ENCODE measurements around the gene AXIN1.

Gene AXIN1

DNA sequence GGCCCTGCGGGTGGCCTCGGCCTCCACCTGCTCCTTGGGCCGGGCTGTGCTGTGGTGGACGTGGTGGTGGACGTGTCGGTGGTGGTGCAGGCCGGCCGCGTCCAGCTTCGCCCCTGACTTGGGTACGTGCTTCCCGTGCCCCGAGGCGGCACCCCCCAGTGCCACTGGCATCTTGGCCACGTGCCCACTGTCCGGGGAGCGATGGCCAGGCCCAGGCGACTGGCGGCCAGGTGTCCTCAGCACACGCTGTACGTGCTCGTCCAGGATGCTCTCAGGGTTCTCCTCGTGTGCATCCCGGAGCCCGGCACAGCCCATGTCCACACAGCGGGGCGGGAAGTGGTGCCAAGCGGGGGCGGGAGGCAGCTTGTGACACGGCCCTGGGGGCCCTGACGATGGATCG is 54.7 kb downstream of the AXIN1 start:
- DNase-seq: no peak

DNA sequence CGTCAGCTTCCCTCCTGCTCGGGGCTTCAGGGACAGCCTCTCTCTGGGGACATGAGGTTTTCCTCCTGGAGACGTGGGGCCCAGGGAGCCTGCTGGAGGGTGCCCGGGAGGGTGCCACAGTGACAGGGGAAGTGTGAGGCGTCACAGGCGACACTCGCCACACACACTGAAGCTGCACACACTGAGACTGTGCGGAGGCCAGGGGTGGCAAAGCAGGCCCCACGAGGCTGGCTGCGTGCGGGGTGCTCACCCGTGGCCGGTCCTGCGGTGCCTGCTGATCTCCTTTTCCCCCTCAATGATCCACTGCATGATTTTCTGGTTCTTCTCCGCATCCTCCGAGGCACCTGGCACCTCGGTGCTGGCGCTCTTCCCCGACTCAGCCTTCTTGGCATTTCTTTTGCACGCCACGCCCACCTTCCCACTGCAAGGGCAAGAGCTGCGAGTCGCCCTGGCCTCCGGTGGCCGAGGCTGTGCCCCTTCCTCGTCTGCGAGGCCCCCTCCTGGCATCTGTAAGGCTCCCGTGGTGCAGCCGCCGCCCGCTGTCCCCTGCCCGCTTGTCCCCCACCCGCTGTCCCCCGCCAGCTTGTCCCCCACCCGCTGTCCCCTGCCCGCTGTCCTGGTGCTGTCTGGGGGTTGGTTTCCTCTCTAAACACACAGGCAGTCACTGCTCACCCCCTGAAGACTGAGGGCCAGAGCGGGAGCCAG is 55.6 kb downstream of the AXIN1 start:
- DNase-seq: no peak

DNA sequence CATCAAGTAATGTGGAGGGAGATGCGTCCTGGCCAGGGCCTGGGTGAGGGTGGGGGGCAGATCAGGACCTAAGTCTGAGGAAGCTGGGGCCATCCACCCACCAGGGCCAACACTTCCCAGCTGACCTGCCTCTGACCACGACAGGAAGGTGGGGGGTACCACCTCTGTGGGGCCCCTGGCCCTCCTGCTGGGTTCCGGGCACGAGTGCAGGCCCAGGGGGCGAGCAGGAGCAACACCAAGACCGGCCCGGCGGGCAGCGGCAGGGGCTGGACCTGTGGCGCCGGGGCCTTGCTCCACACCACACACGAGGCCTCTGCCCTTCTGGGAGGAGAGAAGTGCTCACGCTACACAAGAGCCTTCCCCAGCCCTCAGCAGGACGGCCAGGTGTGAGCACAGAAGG is 56.2 kb downstream of the AXIN1 start:
- no peak for DNase-seq

DNA sequence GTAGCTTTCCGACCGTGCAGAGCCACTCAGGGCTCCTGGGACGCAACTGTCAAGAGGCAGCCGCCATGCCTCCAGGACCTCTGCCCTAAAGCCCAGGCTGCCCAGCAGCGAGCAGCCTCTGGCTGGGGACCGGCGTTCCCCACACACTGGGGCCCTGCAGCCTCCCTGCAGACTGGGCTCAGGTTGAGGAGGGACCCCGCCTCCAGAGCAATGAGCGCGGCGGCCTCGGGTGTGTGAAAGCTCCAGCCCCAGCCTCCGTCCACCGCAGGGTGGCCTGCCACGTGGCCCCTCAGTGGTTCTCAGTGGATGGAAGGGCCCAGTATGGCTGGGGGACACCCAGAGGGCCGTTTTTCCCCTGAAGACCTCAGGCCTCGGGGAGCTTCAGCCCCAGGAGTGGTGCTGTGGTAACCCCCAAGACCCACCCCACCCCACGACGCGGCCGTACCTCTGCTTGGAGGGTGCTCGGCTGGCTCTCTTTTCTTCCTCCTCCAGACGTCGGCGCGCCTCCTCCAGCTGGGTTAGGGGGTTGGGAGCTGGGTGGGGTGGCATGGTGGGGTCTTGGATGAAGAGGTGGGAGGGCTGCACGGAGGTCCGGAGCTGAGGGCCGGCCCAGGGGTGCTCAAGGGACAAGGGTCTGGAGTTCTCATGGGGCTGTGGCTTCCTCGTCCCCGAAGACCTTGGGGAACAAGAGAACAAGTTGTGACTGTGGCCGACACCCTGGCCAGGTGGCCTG is 59.3 kb downstream of the AXIN1 start:
- DNase-seq: no peak

DNA sequence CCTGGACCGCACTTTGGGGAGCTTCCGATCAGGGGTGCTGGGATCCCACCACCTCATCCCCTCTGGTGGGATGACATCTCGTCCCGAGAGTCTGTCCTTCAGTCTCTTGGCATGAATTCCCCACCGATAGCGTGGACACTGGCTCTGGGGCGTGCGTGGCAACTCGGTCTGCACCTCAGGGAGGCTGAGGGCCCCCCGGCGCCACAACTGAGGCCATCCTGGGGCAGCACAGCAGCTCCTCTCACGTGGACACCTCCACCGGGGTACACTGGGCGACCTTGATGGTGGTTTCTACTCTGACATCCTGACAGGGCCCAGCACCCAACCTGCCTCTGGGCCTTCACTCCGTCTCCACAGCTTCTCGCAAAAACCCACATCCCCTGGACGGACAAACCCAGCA is 61.0 kb downstream of the AXIN1 start:
- DNase-seq: no peak

DNA sequence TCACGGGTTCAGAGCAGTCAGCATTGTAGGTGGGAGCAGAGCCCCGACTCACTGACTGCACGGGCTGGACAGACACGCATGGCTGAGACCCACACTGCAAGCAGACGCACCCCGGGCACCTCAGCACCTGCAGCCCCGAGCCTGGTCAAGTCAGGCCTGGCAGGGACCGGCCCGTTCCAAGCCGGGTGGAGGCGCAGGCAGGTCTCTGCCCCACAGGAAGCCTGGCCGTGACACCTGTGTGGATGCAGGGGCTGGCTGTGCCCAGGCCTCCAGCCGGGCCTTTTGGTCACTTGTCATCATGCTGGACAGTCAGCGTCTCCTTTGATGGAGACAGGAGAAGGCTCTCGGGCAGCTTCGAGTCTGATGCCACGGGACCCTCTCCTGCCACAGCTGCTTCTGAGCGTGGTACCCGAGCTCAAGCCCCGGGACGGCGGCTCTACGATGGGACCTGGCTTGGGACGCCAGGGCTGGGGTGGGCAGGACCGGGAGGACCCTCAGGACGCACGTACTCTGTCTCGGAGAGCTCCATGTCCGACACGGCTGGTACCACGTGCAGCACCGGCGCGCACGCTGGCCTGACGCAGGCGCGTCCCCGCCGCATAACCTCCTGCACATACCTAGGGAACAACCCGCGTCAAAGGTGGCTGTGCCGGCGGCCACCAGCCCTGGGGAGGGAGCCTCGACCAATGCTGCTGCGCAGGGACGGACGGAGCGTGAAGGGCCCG is 61.7 kb downstream of the AXIN1 start:
- no peak for DNase-seq

DNA sequence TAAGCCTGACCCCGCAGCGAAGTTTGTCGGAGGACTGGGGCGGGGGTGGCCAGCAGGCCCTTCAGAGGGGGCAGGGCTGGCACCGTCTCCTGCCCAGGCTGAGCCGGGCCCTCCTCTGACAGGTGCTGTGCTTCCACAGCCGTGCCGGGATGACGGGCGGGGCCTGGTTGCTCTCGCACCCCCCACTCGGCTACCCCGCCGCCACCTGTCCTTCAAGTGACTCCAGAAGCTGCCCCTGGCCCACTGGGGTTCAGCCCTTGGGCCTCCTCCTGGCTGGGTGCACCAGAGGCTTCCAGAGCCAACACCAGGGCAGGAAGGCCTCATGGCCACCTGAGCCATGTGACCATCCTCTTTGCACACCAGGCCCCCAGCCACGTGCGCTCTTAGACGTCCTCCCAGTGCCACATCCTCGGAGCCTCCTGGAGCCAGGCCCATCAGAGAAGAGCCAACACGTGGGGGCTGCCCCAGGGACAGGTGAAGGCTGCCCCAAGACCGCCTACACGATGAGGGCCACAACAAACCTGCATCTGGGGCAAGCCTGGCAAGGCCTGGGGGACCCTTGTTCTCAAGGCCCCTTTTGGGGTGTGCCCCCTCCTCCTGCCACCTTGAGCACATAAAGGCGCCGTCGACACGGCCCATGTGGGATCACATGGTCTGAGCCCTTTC is 62.4 kb downstream of the AXIN1 start:
- DNase-seq: no peak

DNA sequence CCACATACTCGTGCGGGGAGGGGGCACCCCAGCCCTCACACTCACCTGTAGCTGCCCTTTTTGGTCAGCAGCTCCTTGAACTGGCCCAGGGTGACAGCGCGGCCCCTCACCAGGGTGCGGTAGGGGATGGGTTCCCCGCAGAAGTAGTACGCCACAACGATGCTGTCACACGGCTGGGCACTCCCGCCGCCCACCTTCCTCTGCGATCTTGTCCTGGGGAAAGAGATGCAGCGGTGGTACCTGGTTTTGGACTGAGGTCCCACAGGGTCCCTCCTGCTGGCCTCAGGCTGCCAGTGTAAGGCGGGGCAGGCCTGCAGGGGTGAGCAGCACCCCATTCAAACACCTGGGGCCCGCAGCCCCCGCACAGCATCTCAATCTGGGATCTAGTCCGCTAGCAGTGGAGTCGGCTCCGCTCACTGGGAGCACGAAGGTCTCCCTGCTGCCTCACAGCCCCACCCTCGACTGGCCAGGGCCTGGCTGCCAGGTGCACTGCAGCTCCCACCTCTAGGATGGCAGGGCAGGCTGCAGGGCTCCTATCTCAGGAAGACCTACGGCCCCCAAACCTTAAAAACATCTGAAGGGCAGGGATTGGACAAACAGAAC is 63.0 kb downstream of the AXIN1 start:
- no peak for DNase-seq

DNA sequence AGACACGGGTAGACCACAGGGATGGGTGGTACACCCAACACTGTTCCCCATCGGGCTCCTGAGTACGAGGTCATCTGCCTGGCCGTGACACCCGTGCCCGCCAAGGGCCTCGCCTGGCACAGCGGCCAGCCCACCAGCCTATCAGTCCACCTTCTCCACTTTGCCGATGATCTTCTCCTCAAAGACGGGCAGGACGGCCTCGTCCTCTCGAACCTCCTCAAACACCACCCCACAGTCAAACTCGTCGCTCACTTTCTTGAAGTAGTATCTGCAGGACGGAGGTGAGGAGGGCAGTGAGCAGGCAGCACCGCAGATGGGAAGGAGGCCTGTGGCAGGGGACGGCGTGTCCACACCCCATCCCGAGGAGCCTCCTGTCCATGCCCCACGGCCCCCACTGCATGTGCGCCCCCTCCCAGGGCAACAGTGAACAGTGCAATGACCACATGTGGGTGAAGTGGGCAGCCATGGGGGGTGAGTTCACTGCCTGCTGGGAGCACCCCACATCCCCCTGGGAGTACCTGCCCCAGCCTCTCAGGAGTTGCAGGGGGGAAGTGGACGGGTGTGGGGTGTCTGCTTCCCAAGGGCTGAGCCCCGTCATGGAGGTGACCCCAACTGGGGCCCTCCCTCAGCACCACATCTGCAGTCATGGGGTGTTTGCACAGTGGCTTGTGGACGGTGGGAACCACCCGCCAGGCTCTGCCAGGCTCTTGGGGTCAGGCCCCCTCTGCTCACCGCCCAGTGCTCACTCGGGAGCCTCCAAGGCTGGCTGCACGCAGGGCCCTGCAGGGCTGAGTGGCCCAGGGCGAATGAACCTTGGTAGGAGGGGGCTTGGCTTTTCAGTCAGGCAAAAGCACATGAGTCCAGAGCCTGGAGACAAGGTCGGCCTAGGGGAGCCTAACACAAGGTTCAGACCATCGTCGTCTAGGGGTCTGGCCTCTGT is 64.3 kb downstream of the AXIN1 start:
- no peak for DNase-seq

DNA sequence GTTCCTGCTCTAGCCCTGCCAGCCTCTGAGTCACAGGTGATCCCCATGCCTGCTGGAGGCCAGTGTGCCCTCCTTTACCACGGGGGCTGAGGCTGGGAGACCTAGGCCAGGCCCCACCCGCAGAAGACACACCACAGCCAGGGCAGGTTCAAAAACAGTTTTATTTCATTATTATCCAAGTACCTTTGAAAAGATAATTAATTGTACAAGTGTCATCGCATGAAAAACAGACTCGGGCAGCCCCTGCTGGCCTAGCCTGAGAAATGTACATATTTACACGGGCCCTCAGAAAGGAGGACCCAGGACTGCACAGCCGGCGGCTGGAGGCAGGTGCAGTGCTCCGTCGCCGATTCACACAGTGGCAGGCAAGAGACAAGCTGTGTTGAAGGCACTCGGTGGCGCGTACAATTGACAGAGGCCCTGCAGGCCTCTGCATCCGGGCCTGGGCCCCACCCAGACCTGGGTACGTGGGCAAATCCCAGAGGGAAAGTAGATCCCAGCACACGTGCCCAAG is 65.2 kb downstream of the AXIN1 start:
- DNase-seq: no peak

DNA sequence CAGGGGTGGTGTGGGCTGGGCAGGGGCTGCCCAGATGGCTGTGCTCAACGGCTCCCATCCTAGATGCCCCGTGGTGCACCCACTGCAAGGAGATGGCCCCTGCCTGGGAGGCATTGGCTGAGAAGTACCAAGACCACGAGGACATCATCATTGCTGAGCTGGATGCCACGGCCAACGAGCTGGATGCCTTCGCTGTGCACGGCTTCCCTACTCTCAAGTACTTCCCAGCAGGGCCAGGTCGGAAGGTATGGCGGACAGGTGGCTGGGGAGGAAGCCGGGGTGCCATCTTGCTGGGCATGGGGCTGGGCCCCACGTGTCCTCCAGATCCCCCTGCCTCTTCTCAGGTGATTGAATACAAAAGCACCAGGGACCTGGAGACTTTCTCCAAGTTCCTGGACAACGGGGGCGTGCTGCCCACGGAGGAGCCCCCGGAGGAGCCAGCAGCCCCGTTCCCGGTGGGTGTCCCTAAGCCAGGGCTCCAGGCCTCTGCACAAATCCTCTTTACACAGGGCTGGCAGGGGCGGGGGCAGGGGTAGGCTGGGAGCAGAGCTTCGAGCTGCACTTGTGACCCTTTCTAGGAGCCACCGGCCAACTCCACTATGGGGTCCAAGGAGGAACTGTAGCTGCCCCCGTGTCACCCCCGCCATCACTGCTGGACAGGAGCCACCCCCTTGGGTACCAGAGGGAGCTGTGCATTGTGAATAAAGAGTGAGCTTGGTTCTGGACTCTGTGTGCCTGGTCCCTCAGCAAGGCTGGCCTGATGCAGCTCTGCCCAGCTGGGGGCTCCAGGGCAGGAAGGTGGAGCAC is 65.8 kb downstream of the AXIN1 start:
- DNase-seq: no peak

DNA sequence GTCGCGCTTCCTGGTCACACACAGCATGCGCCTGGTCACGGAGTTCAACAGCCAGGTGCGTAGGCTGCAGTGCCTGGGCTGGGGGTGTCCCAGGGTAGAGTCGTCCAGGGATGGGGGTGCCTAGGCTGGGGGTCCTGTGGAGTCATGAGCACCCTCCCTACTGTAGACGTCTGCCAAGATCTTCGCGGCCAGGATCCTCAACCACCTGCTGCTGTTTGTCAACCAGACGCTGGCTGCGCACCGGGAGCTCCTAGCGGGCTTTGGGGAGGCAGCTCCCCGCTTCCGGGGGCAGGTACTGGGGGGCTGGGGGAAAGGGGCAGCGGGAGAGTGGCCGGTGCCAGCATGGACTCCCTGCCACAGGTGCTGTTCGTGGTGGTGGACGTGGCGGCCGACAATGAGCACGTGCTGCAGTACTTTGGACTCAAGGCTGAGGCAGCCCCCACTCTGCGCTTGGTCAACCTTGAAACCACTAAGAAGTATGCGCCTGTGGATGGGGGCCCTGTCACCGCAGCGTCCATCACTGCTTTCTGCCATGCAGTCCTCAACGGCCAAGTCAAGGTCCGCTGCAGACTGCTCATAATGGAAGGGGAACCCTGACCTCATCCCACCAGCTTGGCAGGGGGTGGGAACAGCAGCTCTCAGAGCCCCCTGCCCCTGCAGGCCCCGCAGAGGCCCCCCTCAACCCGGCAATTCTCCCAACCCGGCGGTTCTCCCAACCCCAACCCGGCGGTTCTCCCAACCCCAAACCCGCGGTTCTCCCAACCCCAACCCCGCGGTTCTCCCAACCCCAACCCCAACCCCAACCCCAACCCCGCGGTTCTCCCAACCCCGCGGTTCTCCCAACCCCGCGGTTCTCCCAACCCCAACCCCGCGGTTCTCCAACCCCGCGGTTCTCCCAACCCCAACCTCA is 67.1 kb downstream of the AXIN1 start:
- no peak for DNase-seq

DNA sequence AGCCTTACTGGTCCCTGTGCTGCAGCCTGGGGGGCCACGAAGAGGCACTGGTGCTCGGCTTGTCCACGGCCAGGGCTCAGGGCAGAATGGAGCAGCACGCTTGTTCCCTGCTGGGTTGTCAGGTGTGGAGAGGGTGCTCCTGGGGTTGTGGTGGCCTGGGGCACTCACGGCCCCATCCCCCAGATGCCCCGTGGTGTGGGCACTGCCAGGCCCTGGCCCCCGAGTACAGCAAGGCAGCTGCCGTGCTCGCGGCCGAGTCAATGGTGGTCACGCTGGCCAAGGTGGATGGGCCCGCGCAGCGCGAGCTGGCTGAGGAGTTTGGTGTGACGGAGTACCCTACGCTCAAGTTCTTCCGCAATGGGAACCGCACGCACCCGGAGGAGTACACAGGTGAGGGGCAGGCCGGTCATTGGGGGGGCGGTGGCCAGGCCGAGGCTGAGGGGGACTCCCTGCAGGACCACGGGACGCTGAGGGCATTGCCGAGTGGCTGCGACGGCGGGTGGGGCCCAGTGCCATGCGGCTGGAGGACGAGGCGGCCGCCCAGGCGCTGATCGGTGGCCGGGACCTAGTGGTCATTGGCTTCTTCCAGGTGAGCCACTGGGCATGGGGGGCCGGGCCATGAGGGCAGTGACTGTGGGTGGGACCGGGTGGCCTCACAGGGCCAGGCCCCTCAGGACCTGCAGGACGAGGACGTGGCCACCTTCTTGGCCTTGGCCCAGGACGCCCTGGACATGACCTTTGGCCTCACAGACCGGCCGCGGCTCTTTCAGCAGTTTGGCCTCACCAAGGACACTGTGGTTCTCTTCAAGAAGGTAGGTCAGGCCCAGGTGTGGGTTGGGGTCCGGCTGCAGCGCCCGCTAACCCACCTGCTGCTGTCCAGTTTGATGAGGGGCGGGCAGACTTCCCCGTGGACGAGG is 68.1 kb downstream of the AXIN1 start:
- DNase-seq: no peak

DNA sequence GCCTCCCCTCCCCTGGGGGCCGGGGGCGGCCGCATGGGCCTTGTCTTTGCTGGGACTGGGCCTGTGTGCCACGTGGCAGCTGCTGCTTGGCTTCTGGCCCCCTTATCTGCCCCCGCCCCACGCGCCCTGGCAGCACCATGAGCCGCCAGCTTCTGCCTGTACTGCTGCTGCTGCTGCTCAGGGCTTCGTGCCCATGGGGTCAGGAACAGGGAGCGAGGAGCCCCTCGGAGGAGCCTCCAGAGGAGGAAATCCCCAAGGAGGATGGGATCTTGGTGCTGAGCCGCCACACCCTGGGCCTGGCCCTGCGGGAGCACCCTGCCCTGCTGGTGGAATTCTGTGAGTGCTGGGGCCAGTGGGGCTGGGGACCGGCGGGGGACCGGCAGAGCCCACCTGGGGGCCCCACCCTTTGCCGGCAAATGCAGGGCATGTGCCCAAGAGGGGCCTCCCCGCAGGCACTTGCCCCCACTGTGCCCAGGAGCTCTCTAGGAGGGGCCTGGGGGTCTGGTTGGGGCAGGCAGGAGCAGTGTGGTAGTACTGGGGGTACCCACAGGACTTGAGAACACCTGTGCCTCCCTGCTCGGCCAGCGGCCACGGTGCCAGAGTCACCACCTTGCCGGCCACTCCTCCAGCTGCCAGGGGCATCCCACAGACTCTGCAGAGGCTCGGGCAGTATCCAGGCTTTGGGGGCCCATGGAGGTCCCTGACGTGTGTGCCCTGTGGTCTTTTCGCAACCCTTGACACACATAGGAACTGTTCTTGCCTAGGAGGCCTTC is 69.3 kb downstream of the AXIN1 start, which contains the start of gene PDIA2:
Gene PDIA2 (plus strand): TSS at position 132 of the 773 bp plus-strand sequence. CDS start 6 bp downstream, at position 138.
- DNase-seq: no peak

DNA sequence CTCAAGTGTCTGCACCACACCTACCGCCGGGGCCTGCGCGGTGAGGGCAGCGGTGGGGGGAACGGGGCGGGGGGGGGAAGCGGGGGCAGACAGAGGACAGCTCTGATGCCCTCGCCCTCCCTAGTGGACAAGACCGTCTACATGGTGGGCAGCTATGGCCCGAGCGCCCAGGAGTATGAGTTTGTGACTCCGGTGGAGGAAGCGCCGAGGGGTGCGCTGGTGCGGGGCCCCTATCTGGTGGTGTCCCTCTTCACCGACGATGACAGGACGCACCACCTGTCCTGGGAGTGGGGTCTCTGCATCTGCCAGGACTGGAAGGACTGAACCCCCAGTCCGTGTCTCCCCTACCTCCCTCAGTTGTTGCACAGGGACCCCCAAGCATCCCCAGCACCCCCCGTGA is 70.0 kb downstream of the AXIN1 start:
- no peak for DNase-seq

DNA sequence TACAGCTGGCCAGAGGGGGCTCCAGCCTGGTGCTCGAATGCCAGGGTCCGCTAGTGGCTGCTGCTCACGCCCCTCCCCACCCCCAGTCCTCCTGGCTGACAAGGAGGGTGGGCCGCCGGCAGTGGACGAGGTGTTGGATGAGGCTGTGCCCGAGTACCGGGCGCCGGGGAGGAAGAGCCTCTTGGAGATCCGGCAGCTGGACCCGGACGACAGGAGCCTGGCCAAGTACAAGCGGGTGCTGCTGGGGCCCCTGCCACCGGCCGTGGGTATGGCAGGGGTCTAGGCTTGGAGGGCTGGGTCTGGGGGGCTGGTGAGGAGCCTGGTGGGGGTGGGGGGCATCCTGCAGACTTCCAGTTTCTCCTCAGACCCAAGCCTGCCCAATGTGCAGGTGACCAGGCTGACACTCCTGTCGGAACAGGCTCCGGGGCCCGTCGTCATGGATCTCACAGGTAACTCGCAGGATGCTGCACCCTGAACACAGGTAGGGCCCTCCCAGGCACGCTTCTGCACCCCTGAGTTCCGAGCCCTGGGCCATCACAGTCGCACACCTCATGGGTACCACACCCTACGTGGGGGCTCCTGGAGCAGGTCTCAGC is 70.8 kb downstream of the AXIN1 start:
- DNase-seq: no peak
